Measurements from ENCODE around the gene CLIP2.

The CLIP2 gene

DNA sequence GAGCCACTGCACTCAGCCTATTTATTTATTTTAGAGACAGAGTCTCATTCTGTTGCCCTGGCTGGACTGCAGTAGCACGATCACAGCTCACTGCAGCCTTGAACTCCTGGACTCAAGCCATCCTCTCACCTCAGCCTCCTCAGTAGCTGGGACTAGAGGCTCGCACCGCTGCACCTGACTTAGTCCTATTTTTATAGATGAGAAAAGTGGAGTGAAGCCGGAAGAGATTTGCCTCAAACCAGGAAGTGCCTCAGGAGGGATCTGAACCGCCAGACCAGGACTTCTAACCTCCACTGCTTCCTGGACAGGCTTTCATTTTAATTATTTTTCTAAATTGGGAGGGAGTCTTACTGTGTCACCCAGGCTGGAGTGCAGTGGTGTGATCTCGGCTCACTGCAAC is 17.5 kb upstream of the CLIP2 start:
- DNase-seq (ENCODE audit: low spot score): no peak

GRCh38 chr7:74272305-74273038 is 16.7 kb upstream of the CLIP2 start:
- DNase-seq (ENCODE audit: low spot score): no peak

DNA sequence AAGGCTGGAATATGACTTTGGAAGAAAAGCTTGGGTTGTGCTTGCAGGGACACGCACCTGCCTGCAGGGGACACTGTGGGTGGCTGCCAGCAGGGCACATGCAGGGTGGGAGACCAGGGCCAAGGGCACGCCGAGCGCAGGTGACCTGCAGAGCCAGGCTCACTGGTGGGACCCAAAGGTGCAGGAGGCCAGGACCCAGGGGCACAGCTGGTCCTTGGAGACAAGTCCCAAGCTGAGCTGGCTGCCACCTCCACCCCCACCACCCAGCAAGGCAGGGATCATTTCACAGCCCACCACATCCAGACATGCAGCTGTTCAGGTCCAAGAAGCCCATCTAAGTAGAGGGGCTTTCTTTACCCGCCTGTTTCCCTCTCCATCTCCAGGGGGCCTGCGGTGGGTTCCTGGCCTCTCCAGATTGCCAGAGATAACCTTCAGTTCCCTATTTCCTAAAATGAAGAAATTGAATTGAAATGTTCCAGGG is 13.8 kb upstream of the CLIP2 start:
- DNase-seq (ENCODE audit: low spot score): no peak

- DNase-seq (ENCODE audit: low spot score): no peak
These were observed 11.6 kb upstream of the CLIP2 start for GRCh38 chr7:74277636-74278035.

GRCh38 chr7:74280985-74281384 is 8.2 kb upstream of the CLIP2 start:
- DNase-seq (ENCODE audit: low spot score): no peak

DNA sequence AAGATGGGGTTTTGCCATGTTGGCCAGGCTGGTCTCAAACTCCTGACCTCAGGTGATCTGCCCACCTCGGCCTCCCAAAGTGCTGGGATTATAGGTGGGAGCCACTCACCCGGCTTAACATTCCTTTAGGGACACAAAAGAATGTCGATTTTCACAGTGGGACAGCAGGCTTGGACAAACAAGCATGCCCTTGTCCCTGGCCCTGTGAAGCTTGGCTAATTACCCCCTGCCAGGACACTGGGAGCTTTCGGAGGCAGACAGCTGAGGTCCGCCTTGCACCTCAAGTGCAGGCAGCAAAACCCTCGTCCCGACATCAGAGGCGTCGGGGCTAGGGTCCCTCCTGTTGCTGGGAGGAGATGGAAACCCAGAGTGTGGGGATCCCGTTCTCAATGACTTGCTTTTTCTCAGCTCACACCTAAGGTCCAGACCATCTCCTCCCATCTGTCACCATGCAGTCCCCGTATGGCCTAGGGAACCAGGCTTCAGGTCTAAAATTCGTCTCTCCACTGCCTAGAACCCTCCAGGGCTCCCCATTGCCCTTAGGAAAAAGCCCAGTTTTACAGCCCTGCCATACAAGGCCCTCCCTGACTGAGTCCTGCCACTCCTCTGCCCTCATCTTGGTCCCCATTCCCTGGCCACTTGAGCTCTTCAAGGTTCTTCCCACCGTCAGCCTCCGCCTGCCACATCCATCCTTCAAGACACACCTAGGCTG is 6.3 kb upstream of the CLIP2 start:
- no peak for DNase-seq (ENCODE audit: low spot score)

DNA sequence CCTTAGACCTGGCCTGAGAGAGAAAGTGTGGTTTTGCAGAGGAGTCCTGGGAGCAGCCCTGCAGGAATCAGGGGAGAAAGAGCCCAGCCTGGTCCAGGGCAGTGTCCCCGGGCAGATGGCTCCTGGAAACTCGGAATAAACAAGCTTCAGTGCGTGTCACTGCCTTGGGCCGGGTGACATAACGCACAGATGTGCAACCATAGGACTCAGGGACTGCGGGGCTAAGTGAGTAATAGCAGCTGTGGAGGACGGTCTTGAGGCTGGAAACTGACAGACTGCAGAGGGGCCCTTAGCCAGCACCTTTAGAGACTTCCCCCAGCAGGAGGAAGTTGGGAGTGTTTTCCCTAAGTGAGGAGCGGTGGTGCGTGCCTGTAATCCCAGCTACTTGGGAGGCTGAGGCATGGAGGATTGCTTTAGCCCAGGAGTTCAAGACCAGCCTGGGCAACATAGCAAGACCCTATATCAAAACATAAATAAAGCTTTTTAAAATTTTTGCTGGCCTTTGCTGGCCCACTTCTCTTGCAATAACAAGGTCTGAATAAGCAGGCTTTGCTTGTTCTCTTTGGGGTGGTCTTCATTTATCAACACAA is 5.3 kb upstream of the CLIP2 start:
- no peak for DNase-seq (ENCODE audit: low spot score)

GRCh38 chr7:74284781-74285259 is 4.4 kb upstream of the CLIP2 start:
- no peak for DNase-seq (ENCODE audit: low spot score)

- no peak for DNase-seq (ENCODE audit: low spot score)
These were observed 3.1 kb upstream of the CLIP2 start for GRCh38 chr7:74286131-74286530.

DNA sequence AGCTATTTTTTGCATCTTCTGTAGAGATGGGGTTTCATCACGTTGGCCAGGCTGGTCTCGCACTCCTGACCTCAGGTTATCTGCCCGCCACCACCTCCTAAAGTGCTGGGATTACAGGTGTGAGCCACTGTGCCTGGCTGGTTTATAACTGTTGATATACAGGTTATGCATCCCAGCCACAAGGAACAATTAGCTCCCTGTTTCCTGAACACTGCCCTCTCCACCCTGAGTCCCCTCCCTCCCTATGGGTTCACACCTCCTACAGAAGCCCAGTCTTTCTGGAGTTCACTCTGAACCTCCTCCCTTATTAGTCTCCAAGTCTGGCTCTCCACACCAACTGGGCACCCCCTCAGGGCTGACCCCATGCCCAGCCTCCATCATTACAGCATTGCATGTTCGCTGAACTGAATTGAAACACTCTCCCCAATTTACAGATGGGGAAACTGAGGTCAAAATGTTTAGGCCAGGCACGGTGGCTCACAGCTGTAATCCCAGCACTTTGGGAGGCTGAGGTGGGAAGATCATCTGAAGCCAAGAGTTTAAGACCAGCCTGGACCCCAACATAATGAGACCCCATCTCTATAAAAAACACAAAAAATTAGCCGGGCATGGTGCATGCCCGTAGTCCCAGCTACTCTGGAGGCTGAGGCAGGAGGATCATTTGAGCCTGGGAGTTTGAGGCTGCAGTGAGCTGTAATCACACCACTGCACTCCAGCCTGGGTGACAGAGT is 1.7 kb upstream of the CLIP2 start:
- no peak for DNase-seq (ENCODE audit: low spot score)

DNA sequence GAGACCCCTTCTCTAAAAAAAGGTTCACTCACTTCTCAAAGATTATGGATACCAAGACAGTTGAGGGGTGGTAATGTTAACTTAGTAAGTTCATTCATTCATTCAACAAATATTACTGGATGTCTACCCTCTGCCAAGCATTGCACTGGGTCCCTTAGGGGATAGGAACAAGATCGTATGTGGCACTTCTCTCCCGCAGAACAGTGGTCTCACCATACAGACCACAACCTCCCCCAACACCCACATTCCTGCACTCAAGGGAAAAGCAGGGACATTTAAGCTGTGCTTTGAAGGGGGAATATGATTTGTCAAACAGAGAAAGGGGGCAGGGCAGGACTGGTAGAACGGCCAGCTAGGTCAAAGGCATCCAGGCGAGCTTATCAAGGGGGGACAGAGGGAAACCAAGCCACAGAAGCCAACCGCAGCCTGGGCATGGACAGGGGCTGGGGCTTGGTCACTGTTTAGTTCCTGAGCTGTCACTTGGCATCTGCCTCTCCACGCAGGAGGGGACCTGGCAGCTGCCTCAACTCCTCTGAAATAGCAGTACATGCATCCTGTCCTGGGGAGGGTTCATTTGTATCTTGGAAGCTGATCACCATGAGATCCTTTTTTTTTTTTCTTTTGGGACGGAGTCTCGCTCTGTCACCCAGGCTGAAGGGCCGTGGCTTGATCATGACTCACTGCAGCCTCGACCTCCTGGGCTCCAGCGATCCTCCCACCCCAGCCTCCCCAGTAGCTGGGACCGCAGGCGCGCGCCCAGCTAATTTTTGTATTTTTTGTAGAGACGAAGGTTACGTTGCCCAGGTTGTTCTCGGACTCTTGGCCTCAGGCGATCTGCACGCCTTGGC is 949 bp upstream of the CLIP2 start:
- no peak for DNase-seq (ENCODE audit: low spot score)

DNA sequence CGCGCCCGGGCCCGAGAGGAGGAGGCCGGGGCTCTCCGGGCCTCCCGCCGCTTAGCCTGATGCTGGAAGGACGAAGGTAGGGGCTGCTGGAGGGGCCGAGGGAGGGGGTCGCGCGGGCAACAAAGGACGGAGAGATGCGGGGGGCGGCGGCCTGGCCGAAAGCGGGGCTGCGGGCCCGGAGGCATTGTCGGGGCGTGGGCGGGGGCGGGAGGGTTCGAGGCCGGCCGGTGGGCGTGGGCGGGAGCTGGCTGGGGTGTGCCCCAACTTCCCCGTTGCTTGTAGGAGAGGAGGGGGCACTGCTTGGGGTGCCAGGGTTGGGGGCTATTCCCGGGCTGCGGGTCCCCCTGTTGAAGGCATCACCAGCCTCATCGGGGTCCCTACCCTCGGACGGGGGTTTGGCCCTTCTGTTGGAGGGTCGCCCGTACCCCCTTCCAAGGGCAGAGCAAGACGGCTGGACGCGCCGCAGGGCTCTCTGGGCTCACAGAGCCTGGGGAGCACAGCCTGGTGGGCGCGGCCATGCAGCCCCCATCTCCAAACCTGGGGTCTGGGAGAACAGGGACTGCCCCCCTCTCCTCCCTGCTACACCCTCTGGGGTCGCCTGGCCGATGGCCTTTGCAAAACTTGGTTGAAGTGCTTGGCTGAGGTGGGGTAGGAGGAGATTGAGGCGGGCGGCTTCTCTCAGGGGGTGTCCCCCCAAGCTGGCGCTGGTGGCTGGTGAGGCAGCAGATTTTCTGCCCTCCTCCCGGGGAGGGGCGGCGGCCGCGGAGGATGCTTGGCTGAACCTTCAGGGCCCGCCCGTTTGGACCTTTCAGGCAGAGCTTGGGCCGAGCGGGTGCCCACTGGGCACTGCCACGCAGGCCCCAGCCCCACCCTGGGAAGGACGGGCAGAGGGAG is 699 bp downstream of the CLIP2 start:
- DNase-seq (ENCODE audit: low spot score): peak; percentile 16

DNA sequence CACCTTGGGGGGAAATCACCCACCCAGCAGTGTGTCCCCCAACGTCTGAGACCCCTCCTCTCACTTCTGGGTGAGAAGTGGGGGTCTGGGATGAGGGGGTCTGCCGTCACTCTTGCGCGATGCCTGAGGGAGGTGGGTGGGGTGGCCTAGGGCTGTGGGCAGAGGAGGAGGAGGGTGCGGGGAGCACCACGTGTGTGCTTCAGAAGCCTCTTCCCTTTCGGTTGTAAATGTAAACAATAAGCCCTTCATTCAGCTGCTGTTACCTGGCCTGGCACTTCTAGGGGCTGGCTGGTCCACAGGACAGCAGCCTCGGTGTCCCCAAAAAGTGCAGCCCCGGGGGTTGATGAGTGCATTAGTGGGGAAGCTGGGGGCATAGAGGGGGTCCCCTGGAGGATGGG is 1.3 kb downstream of the CLIP2 start:
- DNase-seq (ENCODE audit: low spot score): no peak

- DNase-seq (ENCODE audit: low spot score): no peak
These were observed 1.8 kb downstream of the CLIP2 start for GRCh38 chr7:74290981-74291441.

GRCh38 chr7:74291535-74291934 is 2.3 kb downstream of the CLIP2 start:
- DNase-seq (ENCODE audit: low spot score): no peak

GRCh38 chr7:74292757-74293576 is 3.8 kb downstream of the CLIP2 start:
- no peak for DNase-seq (ENCODE audit: low spot score)

GRCh38 chr7:74293577-74293908 is 4.3 kb downstream of the CLIP2 start:
- no peak for DNase-seq (ENCODE audit: low spot score)

DNA sequence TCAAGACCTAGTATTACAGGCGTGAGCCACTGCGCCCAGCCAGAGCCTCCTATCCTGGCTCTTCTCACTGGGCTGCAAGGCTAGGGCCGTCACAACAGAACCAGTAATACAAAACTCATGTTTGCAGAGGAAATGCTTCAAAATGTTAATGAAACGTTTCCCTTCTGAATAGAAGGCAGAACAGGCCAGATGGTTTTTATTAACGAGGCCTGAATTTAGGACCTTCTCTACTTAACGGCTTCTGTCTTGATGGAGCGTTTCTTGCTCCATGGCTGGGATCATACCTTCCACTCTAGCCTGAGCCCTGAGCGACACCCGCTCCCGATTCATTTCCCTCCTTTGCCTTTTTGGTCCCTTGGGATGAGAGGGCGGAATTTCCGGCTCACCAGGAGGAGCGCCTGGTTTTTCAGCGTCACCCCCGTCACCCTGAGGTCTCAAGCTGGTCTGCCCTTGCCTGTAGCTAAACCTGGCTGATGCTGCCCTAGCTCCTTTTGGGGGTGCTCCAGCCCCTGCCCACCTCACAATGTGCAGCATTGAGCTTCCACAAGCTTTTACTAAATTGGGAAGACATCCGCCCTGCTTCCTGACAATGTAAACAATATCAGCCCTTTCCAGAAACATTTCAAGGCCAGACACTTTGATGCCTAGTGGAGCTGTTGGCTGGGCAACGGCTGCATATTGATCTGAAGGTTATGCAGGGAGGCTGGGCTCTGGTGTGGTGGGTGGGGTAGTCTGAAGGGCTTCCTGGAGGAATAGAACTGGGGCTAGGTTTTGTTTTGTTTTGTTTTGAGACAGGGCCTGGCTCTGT is 5.2 kb downstream of the CLIP2 start:
- DNase-seq (ENCODE audit: low spot score): no peak

Data from CD4-positive, alpha-beta T cell treated with Interleukin-15 for 4 hours (primary cell).